Measurements from ENCODE around the gene STXBP4. TPM values are rescaled to one million over a fixed set of nuclear protein-coding genes. Genes with fewer than 3 reads are reported as not detected.

Gene STXBP4
- total RNA-seq, 1 experiment from 2014 or later = 13.6 TPM

- no peak overlapping the region for H3K9ac ChIP-seq (ENCODE audit: low read length)
- H2AFZ ChIP-seq (ENCODE audit: low read depth, low read length, poor library complexity, severe bottlenecking) = no peak overlapping the region
- POLR2A ChIA-PET = no interaction called here
- H3K4me1 ChIP-seq (ENCODE audit: control insufficient read depth in 1 of 2, insufficient read depth in 2 of 2, low read length in 2 of 2) = peaks cover 0 to 4% of the 10 kb centered on the region in 2 experiments; a peak in 2 of 4 replicates
- H3K27me3 ChIP-seq (ENCODE audit: insufficient read depth, low read length) = no peaks in the 10 kb centered on the region
- H3K27ac ChIP-seq (ENCODE audit: low read depth, low read length) = no peak overlapping the region
- intact Hi-C loops (cut with micrococcal nuclease) = no loop called here
- no peaks in the 10 kb centered on the region for H3K36me3 ChIP-seq (ENCODE audit: control insufficient read depth in 1 of 2, insufficient read depth in 2 of 2, low read length in 2 of 2)
- H3K79me2 ChIP-seq (ENCODE audit: insufficient read depth, low read length) = no peaks in the 10 kb centered on the region
- H3K4me2 ChIP-seq (ENCODE audit: low read length) = no peak overlapping the region
- ATAC-seq (no peak), DNase-seq (ENCODE audit: low read depth, low spot score) (no peak)
- no TSS peak for BruUV-seq (replicated peaks)
- no peaks in the 10 kb centered on the region for H3K9me3 ChIP-seq (ENCODE audit: control insufficient read depth in 1 of 2, insufficient read depth in 1 of 2, low read depth in 1 of 2, low read length in 2 of 2)
- CTCF ChIA-PET = interaction anchor here (1.0 kb wide), 1 partner anchor 450 kb away, joined by 3 read pairs; no protein-coding TSS in a partner anchor
- H4K20me1 ChIP-seq (ENCODE audit: insufficient read depth) = no peaks in the 10 kb centered on the region
- TF ChIP-seq TCF7L2 (IDR thresholded peaks at IDR 0.05; ENCODE audit: borderline replicate concordance, extremely low read depth, insufficient read depth, insufficient read length) (no peak), ZFX (IDR thresholded peaks at IDR 0.05) (no peak), JUND (IDR thresholded peaks at IDR 0.05) (no peak), POLR2A (IDR thresholded peaks at IDR 0.05; ENCODE audit: borderline replicate concordance, extremely low read depth, insufficient read depth, insufficient read length) (no peak)
- no peaks in the 10 kb centered on the region for H3K9me2 ChIP-seq (ENCODE audit: insufficient read depth)
- RAD21 ChIA-PET (ENCODE audit: low non-redundant PET in 1 of 2, low total read pairs in 2 of 2, uncharacterized antibody in 2 of 2, unreplicated experiment in 2 of 2) = no interaction called here
- H3K4me3 ChIP-seq (replicated peaks in 1 of 2; ENCODE audit: low read depth in 1 of 2, low read length in 2 of 2) = no peak overlapping the region
Observed at GRCh38 chr17:55063885-55064874, 95.6 kb downstream of the STXBP4 start.

GRCh38 chr17:55067697-55068439 is 99.3 kb downstream of the STXBP4 start:
- CTCF ChIA-PET = interaction anchor here (1.2 kb wide), 1 partner anchor 446 kb away, joined by 3 read pairs; no protein-coding TSS in a partner anchor
- peaks cover 0 to 4% of the 10 kb centered on the region in 2 experiments; a peak in 2 of 4 replicates for H3K4me1 ChIP-seq (ENCODE audit: control insufficient read depth in 1 of 2, insufficient read depth in 2 of 2, low read length in 2 of 2)
- DNase-seq (ENCODE audit: low read depth, low spot score) = no peak

More at GRCh38 chr17:55067697-55068439, 99.3 kb downstream of the STXBP4 start:
- intact Hi-C loops (cut with micrococcal nuclease) = no loop called here
- Histone ChIP-seq H3K9me3 (ENCODE audit: control insufficient read depth in 1 of 2, insufficient read depth in 1 of 2, low read depth in 1 of 2, low read length in 2 of 2) (no peaks in the 10 kb centered on the region), H3K79me2 (ENCODE audit: insufficient read depth, low read length) (no peaks in the 10 kb centered on the region), H2AFZ (ENCODE audit: low read depth, low read length, poor library complexity, severe bottlenecking) (no peak overlapping the region), H3K4me3 (replicated peaks in 1 of 2; ENCODE audit: low read depth in 1 of 2, low read length in 2 of 2) (no peak overlapping the region), H4K20me1 (ENCODE audit: insufficient read depth) (no peaks in the 10 kb centered on the region), H3K4me2 (ENCODE audit: low read length) (no peak overlapping the region), H3K9me2 (ENCODE audit: insufficient read depth) (no peaks in the 10 kb centered on the region), H3K27ac (ENCODE audit: low read depth, low read length) (no peak overlapping the region), H3K36me3 (ENCODE audit: control insufficient read depth in 1 of 2, insufficient read depth in 2 of 2, low read length in 2 of 2) (no peaks in the 10 kb centered on the region), H3K9ac (ENCODE audit: low read length) (no peak overlapping the region), H3K27me3 (ENCODE audit: insufficient read depth, low read length) (no peaks in the 10 kb centered on the region)
- TF ChIP-seq FOSL1 (IDR thresholded peaks at IDR 0.05; ENCODE audit: low read depth) (0 out of 2 replicates have a peak, but pooled peaks have one; percentile 6), SP1 (IDR thresholded peaks at IDR 0.05; ENCODE audit: low read depth) (no peak), ATF3 (IDR thresholded peaks at IDR 0.05) (no peak), EGR1 (IDR thresholded peaks at IDR 0.05; ENCODE audit: low read depth) (no peak)
- ChIA-PET POLR2A (no interaction called here), RAD21 (ENCODE audit: low non-redundant PET in 1 of 2, low total read pairs in 2 of 2, uncharacterized antibody in 2 of 2, unreplicated experiment in 2 of 2) (no interaction called here)
- ATAC-seq = no peak; the same call in 1 of the 2 replicates
- BruUV-seq (replicated peaks) = no TSS peak
